IPS-NIHi7 (cell line): Measurements from ENCODE around the gene PRKCH.
"Not testable (repeated sequence)": the region's sequence is repeated elsewhere in the genome, so short reads cannot be mapped to it uniquely, and the experiment has no call there.

Experiments
- DNase-seq: peaks from one replicate; pipeline ENCODE4 v3.0.0; 2012; ENCODE audit warnings: mixed read lengths; ENCODE audit errors: extremely low spot score

The PRKCH gene

DNA sequence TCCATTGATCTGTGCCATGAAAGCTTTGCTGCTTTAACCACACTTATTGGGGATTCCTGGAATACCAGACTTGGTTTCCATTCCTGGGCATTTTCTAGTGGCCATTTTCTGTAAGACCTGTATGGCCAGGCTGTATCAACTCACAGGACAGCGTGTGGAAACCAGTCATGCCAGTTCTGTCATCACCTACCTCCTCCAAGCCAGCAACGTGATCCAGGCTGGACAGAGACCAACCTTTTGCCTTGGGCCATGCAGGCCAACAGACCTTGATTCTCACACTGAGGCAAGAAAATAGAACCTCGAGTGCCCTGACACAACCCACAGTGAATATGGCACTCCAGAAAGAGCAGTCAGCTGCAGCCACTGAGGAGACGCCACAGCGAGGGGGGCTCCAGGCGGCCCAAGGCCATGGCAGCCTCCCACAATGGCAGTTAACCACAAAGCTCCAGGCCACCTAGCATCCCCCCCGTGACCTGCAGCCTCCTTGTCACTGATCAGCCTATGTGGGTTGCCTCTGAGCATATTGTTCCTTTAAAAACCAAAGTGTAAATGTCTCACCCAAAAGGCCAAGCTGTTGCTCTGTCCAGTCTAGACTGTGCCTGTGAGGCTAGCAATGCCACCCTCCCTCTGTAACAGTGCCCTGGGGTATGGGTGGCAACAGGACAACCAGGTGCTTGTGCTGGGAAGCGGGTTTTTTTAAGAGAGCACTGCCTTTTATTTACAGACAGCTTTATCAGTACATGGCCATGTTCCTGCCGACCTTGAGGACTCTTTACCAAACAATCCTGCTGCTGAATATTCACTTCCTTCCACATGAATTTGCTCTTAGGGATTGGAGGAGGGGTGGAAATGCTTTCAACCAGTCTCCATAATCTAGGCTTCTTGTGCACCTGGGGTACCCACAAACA lies 205.3 kb downstream of the PRKCH start:
- no peak for DNase-seq

DNA sequence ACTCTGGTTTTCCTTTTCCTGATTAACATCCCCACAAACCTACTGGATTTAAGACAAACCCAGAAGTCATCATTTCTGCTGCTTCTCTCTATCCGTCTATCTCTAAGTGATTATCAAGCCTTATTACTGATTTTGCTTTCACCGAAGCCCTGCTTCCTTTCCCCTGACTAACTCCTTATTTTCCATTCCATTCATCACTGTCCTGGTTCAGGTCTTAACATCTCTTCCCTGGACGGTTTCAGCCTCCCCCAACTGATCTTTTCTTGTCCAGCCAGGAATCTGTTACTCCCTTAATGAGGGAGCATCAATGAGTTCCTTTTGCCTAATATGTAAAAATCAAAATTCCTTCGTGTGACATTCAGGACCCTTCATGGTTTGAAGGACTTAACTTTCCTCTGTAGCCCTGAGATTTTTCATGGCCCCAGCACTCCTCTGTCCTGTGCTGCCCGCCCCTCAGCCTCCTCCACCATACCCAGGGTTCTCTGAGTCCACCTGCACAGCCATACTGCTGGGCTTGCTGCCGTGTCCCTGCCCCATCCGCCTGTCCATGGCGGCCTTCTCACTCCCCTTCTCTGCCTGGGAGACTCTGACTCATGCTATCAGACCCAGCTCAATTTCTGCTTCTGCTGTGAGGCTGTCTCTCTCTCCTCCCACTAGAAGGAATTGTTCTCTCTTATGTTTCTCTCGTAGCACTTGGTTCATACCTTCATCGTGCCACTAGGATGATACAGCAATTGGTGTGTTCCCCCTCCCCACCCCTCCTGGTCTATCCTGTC lies 206.1 kb downstream of the PRKCH start:
- no peak for DNase-seq

DNA sequence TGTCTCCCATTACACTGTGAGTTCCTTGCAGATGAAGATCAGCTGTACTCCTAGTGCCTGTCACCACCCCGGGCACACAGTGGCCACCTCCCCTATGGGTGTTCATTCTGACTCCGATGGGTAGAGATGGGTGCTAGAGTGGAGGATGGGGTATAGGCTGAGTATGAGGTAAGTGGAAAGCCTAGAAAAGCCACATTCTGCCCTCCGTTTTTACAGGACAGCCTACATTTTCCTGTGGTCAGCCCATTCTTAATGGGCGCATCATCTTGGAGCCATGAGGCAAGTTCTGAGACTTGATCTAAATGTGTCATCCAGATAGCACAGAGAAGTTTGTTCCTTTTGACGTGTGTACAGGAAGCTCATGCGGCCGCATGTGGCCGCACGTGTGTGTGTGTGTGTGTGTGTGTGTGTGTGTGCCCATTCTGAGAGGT lies 207.2 kb downstream of the PRKCH start:
- DNase-seq = no peak

DNA sequence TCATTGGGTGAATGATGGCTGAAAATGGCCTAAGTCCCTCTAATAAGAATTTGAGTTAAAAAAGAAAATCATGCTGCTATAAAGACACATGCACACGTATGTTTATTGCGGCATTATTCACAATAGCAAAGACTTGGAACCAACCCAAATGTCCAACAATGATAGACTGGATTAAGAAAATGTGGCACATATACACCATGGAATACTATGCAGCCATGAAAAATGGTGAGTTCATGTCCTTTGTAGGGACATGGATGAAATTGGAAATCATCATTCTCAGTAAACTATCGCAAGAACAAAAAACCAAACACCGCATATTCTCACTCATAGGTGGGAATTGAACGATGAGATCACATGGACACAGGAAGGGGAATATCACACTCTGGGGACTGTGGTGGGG lies 208.0 kb downstream of the PRKCH start:
- DNase-seq = not testable (repeated sequence)

- DNase-seq = no peak
These were observed 208.9 kb downstream of the PRKCH start for GRCh38 chr14:61530296-61530695.

DNA sequence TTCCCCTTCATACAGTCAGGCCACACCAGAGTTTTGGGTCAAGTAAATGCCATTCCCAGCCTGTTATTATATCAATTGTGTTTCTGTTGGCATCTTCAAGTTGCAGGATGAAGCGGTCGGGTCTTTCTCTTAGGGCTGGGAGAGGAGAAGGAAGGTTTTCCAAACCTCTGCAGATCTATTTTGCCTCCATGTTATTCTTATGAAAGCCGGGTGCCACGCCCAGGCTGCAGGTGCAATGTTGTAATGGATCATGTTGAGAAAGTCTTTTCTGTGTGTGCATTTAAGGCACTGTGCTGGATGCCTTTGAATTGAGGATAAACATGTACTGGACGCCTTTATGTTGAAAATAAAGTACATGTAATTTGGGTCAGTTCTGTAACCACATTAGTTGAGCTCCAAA lies 209.5 kb downstream of the PRKCH start:
- DNase-seq = no peak

- no peak for DNase-seq
These were observed 210.2 kb downstream of the PRKCH start for GRCh38 chr14:61531465-61532122.

GRCh38 chr14:61532123-61532505 lies 210.7 kb downstream of the PRKCH start:
- no peak for DNase-seq

- DNase-seq = no peak
These were observed 211.4 kb downstream of the PRKCH start for GRCh38 chr14:61532763-61533162.

GRCh38 chr14:61533513-61534255 lies 212.3 kb downstream of the PRKCH start:
- no peak for DNase-seq

- no peak for DNase-seq
These were observed 213.7 kb downstream of the PRKCH start for GRCh38 chr14:61535032-61535431.

DNA sequence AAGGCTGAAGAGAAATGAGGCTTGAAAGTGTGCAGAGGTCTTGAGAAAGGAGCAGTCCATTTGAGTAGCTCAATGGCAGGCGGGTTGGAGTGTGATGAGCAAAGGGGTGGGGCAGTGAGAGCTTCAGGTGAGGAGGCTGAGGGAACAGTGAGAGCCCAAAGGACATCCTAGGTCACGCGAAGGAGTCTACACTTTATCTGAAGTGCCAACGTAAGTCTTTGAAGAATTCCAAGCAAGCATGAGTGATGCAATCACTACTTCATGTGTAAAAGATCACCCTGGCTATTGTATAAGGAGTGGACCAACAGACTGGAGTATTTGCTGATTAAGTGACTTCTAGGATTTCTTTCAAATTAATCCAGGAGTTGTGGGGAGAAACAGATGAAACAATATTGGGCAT lies 214.1 kb downstream of the PRKCH start:
- no peak for DNase-seq

DNA sequence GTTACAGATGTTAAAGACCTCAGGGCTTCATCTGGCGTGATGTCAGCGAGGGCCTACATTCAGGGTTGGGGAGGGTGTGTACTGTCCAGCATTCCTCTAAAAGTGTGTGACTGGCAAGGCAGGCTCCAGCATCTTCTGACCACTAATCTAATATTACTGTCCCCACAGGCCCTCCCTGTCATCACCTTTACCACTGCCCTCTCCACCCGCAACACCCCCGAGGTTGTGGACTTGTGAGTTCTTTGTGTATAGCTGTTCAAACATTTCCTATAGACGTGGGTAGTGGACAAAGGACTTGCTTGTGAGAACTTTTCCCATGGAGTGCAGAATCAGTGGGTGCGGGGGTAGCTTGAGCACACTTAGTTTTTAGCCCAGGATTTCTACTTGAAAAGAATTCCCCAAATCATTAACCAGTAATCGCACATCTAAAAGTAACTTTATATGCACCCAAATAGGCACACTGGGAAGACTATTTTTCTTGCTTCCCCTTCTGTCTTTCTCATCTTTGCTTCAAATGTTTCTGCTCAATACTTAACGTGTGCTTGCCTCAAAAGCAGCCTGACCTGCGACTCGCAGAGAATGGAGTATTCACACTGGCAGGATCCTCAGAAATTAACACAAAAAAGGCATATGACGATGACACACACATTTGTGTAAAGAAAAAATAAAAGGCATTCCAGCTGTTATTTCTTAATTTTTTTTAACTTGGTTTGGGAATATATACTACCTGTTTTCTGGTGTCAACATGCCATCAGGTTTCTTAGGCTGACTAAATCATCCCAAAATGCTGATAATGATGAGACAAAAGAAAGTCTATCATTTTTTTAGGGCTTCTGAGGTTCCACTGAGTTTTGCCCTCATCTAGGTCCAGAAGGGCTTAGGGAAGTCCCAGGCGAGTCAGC lies 215.5 kb downstream of the PRKCH start:
- DNase-seq = no peak

DNA sequence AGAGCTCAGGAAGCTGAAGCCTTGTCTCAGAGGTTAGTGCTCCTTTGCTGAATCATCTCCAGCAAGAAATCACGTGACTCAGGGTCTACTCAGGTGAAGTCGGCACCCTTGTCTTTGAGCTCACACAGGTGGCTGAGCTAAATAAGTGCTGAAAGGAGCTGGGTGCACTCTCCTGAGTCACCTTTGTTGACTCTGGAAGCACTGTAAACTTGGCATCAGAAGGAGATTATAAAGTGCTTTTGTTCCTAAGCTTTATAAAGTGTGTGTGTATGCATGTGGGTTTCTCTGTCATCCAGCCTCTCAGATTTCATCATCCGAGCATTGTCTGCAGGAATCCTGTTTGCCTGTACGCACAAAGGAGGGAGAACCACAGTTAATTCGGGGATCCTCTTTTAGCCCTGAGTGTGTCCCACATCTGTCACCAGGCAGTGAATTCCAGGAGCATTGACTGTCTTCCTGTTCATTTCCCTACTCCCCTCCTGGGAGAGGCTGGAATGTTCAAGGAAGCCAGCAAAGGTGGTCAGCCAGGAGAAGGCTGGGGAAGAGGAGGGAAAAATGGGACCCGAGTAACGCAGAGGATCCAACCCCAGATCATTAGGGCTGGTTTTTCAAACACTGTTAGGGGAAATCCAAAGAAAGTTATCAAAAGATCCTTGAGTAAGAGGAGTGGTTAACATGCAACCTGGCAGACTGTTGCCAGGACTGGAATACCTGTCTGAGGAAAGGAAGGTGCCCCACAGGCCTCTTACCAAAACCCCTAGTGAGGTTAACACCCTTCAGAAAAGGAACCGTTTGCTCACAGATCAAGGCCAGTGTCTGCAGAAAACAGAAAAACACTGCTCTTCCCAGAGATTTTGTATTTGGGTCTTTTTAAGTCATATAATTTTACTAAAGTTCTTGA lies 216.4 kb downstream of the PRKCH start:
- DNase-seq = peak; percentile 73

DNA sequence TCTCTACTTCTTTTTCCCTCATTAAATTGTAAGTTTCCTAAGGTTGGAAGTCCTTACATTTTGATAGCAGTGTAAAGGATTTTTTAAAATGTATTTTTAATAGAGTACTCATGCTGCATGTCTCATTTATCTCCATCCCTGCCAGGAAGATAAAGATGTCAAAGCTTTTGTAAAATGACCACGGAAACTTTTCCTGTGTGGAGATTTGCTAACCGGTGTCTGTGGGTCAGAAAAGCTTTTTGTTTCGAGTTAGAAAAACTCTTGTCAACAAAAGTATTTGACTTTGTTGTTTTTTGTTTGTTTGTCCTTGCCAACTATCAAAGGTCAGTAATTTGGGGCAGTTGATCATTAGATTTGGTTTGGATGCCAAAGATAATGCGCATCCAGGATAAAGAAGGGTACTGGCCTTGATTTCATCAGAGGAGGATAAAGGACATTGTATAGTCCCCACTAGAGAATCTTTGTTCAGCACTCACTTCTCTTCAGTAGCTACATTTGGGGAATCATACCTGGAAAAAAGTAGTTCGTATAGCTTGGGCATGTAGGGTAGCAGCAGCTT lies 217.2 kb downstream of the PRKCH start:
- no peak for DNase-seq

- no peak for DNase-seq
These were observed 218.3 kb downstream of the PRKCH start for GRCh38 chr14:61539631-61540030.

GRCh38 chr14:61540931-61541330 lies 219.6 kb downstream of the PRKCH start:
- DNase-seq = no peak

DNA sequence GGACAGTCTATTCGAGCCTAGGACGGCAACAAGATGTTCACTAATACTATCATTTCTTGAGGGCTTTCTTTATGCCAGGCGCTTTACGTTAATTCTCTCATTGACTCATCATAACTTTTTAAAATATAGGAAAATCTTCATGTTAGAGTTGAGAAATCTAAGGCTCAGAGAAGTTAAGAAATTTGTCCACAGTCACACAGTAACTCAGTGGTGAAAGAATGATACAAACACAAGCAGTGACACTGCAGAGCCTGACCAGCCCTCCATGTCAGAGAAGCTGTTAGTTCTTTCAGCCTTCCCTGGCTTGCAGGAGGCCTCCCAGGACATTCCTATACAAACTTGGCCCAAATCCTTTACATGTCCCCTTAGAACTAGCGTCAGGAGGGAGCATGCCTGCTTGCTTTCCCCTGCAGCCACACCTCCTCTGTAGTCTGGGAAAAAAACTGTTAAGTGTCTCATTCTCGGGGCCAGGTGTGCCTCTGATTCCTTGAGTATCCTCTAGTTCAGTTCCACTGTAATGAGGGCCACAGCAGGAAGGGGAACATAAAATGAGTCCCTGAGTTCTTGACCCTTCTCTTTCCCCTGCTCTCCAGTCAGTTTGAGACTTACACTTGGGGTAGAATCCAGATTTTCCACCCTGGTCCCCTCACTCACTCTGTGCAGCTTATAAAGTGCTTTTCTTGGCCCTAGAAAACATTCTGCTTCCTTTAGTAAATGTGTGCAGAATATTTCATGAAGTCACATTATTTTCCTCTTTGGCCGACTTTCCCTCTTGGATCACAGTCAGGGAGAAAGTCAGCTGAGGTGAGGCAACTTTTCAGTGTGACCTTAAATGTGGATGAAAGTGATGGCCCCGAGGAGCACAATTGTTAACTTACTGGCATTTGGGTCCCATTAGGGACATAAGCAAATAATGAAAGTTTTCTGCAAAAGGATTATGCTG lies 221.7 kb downstream of the PRKCH start:
- DNase-seq = no peak
